ENCODE data around the gene LY6G6F. TPM values are rescaled to one million over a fixed set of nuclear protein-coding genes. Genes with fewer than 3 reads are reported as not detected.
A peak's percentile ranks its signal among the peaks of the same experiment; 100 is the strongest.

LY6G6F gene
- total and polyA plus RNA-seq, 2 of the 13 experiments (the other 11 are each of a cell fraction or from before 2014, with no cell fraction given), result not detected

DNA sequence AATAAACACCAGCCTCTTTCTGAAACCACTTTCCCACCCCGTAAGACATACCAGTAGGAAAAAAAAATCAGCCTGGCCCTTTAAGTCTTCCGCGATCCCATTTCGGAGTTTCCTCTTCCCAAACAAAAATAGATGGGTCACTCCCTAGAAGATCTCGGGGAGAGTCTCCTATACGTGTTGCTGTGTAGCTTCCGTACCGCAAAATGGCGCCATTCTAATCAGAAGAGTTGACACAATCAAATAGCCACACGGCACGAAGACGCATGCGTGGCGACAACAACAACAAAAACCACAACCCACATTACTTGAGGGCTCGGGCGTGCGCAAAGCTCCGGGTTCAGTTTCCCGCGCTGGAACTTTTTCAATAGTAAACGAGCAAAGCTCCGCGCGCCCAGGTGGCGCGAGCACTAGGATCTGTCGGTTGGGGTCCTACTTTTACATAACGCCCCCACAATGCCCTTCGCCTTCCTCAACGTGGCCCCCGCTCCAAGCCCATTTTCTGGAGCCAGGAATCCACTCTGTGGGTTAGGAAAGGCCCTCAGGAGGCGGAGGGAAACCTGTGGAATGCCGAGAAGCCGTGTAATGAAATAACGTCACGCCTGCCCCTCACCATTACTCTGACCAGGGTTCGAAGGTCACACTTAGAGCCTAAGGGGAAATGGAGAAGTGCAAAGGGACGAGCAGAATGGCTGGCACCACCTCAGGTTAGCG, 41.7 kb upstream of the LY6G6F start, which contains the start of gene GPANK1 (continued):
- peak; percentile 25; the same call in 1 of the 2 replicates for TF ChIP-seq MAFF (IDR thresholded peaks at IDR 0.05; ENCODE audit: low read depth, low read length)
- TF ChIP-seq PAF1 (CRISPR knock-in tag; IDR thresholded peaks at IDR 0.05), result no peak
- peak; percentile 69; the same call in 1 of the 2 replicates for TF ChIP-seq NR2F2 (IDR thresholded peaks at IDR 0.05; ENCODE audit: borderline replicate concordance, low read depth)
- TF ChIP-seq NCOR1 (IDR thresholded peaks at IDR 0.05; ENCODE audit: borderline replicate concordance, low read length), result peak; percentile 58; the same call in 1 of the 2 replicates
- TF ChIP-seq, protein P1, sequence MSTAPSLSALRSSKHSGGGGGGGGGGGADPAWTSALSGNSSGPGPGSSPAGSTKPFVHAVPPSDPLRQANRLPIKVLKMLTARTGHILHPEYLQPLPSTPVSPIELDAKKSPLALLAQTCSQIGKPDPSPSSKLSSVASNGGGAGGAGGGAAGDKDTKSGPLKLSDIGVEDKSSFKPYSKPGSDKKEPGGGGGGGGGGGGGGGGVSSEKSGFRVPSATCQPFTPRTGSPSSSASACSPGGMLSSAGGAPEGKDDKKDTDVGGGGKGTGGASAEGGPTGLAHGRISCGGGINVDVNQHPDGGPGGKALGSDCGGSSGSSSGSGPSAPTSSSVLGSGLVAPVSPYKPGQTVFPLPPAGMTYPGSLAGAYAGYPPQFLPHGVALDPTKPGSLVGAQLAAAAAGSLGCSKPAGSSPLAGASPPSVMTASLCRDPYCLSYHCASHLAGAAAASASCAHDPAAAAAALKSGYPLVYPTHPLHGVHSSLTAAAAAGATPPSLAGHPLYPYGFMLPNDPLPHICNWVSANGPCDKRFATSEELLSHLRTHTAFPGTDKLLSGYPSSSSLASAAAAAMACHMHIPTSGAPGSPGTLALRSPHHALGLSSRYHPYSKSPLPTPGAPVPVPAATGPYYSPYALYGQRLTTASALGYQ (CRISPR knock-in tag; IDR thresholded peaks at IDR 0.05), result no peak
- TF ChIP-seq, protein P2, sequence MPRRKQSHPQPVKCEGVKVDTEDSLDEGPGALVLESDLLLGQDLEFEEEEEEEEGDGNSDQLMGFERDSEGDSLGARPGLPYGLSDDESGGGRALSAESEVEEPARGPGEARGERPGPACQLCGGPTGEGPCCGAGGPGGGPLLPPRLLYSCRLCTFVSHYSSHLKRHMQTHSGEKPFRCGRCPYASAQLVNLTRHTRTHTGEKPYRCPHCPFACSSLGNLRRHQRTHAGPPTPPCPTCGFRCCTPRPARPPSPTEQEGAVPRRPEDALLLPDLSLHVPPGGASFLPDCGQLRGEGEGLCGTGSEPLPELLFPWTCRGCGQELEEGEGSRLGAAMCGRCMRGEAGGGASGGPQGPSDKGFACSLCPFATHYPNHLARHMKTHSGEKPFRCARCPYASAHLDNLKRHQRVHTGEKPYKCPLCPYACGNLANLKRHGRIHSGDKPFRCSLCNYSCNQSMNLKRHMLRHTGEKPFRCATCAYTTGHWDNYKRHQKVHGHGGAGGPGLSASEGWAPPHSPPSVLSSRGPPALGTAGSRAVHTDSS (CRISPR knock-in tag; conservative IDR thresholded peaks at IDR 0.05), result no peak
- peak; percentile 31 for TF ChIP-seq PTBP1 (IDR thresholded peaks at IDR 0.05; ENCODE audit: low read depth, low read length, poor library complexity, severe bottlenecking)
- 0 out of 2 replicates have a peak, but pooled peaks have one; percentile 34 for TF ChIP-seq ZNF589 (CRISPR knock-in tag; conservative IDR thresholded peaks at IDR 0.05)
- TF ChIP-seq, protein P3, sequence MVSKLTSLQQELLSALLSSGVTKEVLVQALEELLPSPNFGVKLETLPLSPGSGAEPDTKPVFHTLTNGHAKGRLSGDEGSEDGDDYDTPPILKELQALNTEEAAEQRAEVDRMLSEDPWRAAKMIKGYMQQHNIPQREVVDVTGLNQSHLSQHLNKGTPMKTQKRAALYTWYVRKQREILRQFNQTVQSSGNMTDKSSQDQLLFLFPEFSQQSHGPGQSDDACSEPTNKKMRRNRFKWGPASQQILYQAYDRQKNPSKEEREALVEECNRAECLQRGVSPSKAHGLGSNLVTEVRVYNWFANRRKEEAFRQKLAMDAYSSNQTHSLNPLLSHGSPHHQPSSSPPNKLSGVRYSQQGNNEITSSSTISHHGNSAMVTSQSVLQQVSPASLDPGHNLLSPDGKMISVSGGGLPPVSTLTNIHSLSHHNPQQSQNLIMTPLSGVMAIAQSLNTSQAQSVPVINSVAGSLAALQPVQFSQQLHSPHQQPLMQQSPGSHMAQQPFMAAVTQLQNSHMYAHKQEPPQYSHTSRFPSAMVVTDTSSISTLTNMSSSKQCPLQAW (CRISPR knock-in tag; IDR thresholded peaks at IDR 0.05), result peak; percentile 81
- TF ChIP-seq, protein P4, sequence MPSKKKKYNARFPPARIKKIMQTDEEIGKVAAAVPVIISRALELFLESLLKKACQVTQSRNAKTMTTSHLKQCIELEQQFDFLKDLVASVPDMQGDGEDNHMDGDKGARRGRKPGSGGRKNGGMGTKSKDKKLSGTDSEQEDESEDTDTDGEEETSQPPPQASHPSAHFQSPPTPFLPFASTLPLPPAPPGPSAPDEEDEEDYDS (CRISPR knock-in tag; IDR thresholded peaks at IDR 0.05), result peak; percentile 64
- no peak; the same call in 1 of the 2 replicates for TF ChIP-seq ZNF296 (CRISPR knock-in tag; conservative IDR thresholded peaks at IDR 0.05)
- TF ChIP-seq MAFG (CRISPR knock-in tag; IDR thresholded peaks at IDR 0.05), result no peak
- TF ChIP-seq, protein P5, sequence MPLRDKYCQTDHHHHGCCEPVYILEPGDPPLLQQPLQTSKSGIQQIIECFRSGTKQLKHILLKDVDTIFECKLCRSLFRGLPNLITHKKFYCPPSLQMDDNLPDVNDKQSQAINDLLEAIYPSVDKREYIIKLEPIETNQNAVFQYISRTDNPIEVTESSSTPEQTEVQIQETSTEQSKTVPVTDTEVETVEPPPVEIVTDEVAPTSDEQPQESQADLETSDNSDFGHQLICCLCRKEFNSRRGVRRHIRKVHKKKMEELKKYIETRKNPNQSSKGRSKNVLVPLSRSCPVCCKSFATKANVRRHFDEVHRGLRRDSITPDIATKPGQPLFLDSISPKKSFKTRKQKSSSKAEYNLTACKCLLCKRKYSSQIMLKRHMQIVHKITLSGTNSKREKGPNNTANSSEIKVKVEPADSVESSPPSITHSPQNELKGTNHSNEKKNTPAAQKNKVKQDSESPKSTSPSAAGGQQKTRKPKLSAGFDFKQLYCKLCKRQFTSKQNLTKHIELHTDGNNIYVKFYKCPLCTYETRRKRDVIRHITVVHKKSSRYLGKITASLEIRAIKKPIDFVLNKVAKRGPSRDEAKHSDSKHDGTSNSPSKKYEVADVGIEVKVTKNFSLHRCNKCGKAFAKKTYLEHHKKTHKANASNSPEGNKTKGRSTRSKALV (CRISPR knock-in tag; IDR thresholded peaks at IDR 0.05), result no peak
- peak; percentile 61 for TF ChIP-seq HNF4G (IDR thresholded peaks at IDR 0.05; ENCODE audit: borderline replicate concordance, low read depth, low read length)
- TF ChIP-seq HNF4G (CRISPR knock-in tag; IDR thresholded peaks at IDR 0.05; ENCODE audit: borderline replicate concordance, low read depth), result no peak
- peak; percentile 18; the same call in 1 of the 2 replicates for TF ChIP-seq ZNF558 (CRISPR knock-in tag; IDR thresholded peaks at IDR 0.05; ENCODE audit: borderline replicate concordance)
- peak; percentile 88; the same call in 1 of the 2 replicates for TF ChIP-seq FOXK1 (CRISPR knock-in tag; IDR thresholded peaks at IDR 0.05; ENCODE audit: borderline replicate concordance, low read depth)
- TF ChIP-seq KLF9 (CRISPR knock-in tag; IDR thresholded peaks at IDR 0.05; ENCODE audit: low read depth), result no peak; the same call in 1 of the 2 replicates
- TF ChIP-seq NFYC (CRISPR knock-in tag; IDR thresholded peaks at IDR 0.05), result no peak
- TF ChIP-seq BCL6 (CRISPR knock-in tag; IDR thresholded peaks at IDR 0.05), result peak; percentile 60; the same call in 1 of the 2 replicates
- no peak; the same call in 1 of the 2 replicates for TF ChIP-seq KDM5B (CRISPR knock-in tag; IDR thresholded peaks at IDR 0.05; ENCODE audit: borderline replicate concordance)
- TF ChIP-seq, protein P6, sequence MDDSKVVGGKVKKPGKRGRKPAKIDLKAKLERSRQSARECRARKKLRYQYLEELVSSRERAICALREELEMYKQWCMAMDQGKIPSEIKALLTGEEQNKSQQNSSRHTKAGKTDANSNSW (CRISPR knock-in tag; IDR thresholded peaks at IDR 0.05; ENCODE audit: borderline replicate concordance), result peak; percentile 89; the same call in 1 of the 2 replicates
